Measurements from ENCODE around the gene CEACAM6.

The CEACAM6 gene

GRCh38 chr19:41714598-41714997 lies 40.7 kb upstream of the CEACAM6 start:
- no peak for TF ChIP-seq CTCF (IDR thresholded peaks at IDR 0.05)

GRCh38 chr19:41718761-41719160 lies 36.6 kb upstream of the CEACAM6 start:
- TF ChIP-seq CTCF (IDR thresholded peaks at IDR 0.05): no peak

GRCh38 chr19:41720103-41720502 lies 35.2 kb upstream of the CEACAM6 start:
- TF ChIP-seq CTCF (IDR thresholded peaks at IDR 0.05): no peak

- TF ChIP-seq CTCF (IDR thresholded peaks at IDR 0.05): no peak
Measured at GRCh38 chr19:41726493-41726892, 28.8 kb upstream of the CEACAM6 start.

- TF ChIP-seq CTCF (IDR thresholded peaks at IDR 0.05): no peak
Measured at GRCh38 chr19:41734156-41734555, 21.2 kb upstream of the CEACAM6 start.

- no peak for TF ChIP-seq CTCF (IDR thresholded peaks at IDR 0.05)
Measured at GRCh38 chr19:41734585-41734984, 20.7 kb upstream of the CEACAM6 start.

- no peak for TF ChIP-seq CTCF (IDR thresholded peaks at IDR 0.05)
Measured at GRCh38 chr19:41735071-41735600, 20.2 kb upstream of the CEACAM6 start.

- no peak for TF ChIP-seq CTCF (IDR thresholded peaks at IDR 0.05)
Measured at GRCh38 chr19:41739361-41739760, 16.0 kb upstream of the CEACAM6 start.
